ENCODE data around the gene RETSAT. TPM values are rescaled to one million over a fixed set of nuclear protein-coding genes. Genes with fewer than 3 reads are reported as not detected.
"Not testable (repeated sequence)": the region's sequence is repeated elsewhere in the genome, so short reads cannot be mapped to it uniquely, and the experiment has no call there.

The RETSAT gene
- total and polyA plus RNA-seq, 7 donors: 26.5 to 112 (median 36.5) TPM

DNA sequence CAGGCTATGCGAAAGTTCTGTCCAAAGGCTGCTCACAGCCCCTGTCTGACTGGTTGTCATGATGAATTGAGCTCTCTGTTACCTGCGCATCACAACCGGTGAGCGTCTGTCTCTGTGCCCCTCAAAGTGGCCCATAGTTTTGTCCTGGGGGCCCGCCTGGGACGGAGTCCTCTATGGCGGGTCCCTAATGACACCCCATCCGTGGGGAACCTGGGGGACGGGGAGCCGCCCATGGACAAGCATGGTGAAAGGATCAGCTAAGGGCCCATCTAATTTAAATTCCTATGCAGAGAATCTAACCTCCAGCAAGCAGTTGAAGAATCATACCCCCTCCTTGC lies 714 bp upstream of the RETSAT start:
- 7 to 18% methylated on average over 10 of the region's 10 CpGs for WGBS, 2 donors
- Histone ChIP-seq H3K9me3 (no peaks in the 10 kb centered on the region), H3K36me3 (peaks cover 8 to 53% (median 19%) of the 10 kb centered on the region in 4 donors), H3K4me1 (peaks cover 0 to 44% (median 27%) of the 10 kb centered on the region in 4 donors), H3K27ac (peak overlapping the region; percentile 80 to 88 (median 84)), H3K27me3 (no peaks in the 10 kb centered on the region), H3K4me3 (peak overlapping the region; percentile 56 to 83 (median 64))
- intact Hi-C loops (cut with DNase I): loop anchor here (10.0 kb wide), 1 partner anchor 750 kb away; the partner anchor contains the start of genes POLR1A and PTCD3
- TF ChIP-seq, protein P1, sequence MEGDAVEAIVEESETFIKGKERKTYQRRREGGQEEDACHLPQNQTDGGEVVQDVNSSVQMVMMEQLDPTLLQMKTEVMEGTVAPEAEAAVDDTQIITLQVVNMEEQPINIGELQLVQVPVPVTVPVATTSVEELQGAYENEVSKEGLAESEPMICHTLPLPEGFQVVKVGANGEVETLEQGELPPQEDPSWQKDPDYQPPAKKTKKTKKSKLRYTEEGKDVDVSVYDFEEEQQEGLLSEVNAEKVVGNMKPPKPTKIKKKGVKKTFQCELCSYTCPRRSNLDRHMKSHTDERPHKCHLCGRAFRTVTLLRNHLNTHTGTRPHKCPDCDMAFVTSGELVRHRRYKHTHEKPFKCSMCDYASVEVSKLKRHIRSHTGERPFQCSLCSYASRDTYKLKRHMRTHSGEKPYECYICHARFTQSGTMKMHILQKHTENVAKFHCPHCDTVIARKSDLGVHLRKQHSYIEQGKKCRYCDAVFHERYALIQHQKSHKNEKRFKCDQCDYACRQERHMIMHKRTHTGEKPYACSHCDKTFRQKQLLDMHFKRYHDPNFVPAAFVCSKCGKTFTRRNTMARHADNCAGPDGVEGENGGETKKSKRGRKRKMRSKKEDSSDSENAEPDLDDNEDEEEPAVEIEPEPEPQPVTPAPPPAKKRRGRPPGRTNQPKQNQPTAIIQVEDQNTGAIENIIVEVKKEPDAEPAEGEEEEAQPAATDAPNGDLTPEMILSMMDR (IDR thresholded peaks at IDR 0.05): no peak
- TF ChIP-seq EP300 (IDR thresholded peaks at IDR 0.05): no peak
- no peak for DNase-seq

DNA sequence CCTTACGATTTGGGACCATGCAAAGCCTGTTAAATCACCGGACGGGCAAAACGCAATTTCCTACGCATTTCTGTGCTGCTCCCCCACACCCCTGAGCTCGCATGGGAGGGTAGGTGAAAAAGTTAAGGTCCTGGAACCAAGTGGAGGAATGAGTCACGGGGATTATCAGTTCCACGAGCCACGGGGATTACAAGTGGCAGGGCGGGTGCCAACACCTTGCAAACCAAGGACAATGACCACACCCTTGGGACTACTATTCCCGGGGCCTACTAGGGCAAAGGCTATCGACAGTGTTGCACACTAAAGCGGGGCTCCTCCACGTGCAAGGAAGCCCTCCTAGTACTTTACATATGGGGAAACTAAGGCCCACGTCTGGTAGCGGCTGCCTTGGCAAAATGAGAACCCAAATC lies 447 bp downstream of the RETSAT start:
- Histone ChIP-seq H3K4me3 (peak overlapping the region; percentile 56 to 83 (median 64)), H3K9me3 (no peaks in the 10 kb centered on the region), H3K4me1 (peaks cover 0 to 44% (median 27%) of the 10 kb centered on the region in 4 donors), H3K27ac (peak overlapping the region; percentile 80 to 88 (median 84)), H3K36me3 (peaks cover 11 to 54% (median 29%) of the 10 kb centered on the region in 4 donors), H3K27me3 (no peaks in the 10 kb centered on the region)
- 3 to 34% methylated on average over 16 of the region's 16 CpGs for WGBS, 2 donors
- DNase-seq: peak; percentile 79
- TF ChIP-seq POLR2AphosphoS5 (IDR thresholded peaks at IDR 0.05) (no peak), POLR2A (IDR thresholded peaks at IDR 0.05) (no peak), EP300 (IDR thresholded peaks at IDR 0.05) (no peak)
- TF ChIP-seq, protein P1 (IDR thresholded peaks at IDR 0.05): no peak
- intact Hi-C loops (cut with DNase I): loop anchor here (1.0 to 10.0 kb wide), 2 partner anchors 185 to 751 kb away; partner anchors contain the start of genes MAT2A, POLR1A and PTCD3

DNA sequence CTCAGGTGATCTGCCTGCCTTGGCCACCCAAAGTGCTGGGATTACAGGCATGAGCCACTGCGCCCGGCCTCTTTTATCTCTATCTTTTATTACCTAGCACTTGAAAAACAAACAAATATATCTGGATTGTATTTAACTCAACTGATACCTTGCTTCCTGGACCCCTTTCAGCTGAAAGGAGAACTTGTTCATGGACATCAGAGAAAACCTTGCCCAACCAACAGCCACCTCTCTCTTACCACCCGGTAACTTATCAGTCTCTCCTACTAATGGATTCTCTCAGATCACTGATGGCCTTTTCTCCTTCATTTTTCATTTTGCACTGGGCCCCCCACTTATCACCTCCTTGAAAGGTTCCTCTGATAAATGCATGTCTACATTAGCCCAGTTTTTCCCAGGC lies 6.7 kb downstream of the RETSAT start:
- intact Hi-C loops (cut with DNase I): no loop called here
- WGBS, 2 donors: 23 to 74% methylated on average over 3 of the region's 3 CpGs
- TF ChIP-seq POLR2AphosphoS5 (IDR thresholded peaks at IDR 0.05) (no peak), POLR2A (IDR thresholded peaks at IDR 0.05) (no peak), EP300 (IDR thresholded peaks at IDR 0.05) (no peak)
- TF ChIP-seq, protein P1 (IDR thresholded peaks at IDR 0.05): no peak
- Histone ChIP-seq H3K27ac (no peak overlapping the region), H3K27me3 (no peaks in the 10 kb centered on the region), H3K9me3 (no peaks in the 10 kb centered on the region), H3K4me3 (no peak overlapping the region), H3K4me1 (peaks cover 0 to 3% (median 2%) of the 10 kb centered on the region in 4 donors), H3K36me3 (peaks cover 11 to 85% (median 42%) of the 10 kb centered on the region in 4 donors)
- no peak for DNase-seq

DNA sequence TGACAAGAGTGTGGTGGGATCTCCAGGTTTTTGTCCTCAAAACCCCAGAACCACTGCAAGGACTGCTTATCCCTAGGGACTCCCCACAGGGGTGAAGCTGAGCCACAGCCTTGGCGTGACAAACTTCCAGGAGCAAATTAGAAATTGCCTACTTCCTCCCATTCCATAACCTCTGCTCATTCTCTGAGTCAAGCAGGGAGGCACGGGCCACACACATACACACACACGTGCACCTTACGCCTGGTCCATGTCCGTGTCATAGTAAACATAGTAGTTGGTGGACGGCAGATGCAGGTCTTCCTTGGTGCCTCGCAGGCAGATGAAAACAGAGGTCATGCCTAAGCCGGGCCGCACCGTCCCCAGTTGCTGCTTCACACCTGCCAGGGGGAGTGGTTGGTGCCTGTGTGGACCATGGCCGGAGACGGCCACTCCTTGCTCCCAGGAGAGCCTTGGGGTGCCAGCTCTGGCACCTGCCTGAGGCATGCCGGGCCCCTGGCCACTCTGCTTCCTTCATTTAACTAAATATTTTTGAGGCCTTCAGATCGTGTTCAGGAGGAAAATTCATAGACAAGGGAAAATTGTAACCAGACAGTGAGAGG lies 9.9 kb downstream of the RETSAT start:
- H3K4me3 ChIP-seq: no peak overlapping the region
- no peaks in the 10 kb centered on the region for H3K27me3 ChIP-seq
- DNase-seq: no peak
- no peak overlapping the region for H3K27ac ChIP-seq
- 71 to 89% methylated on average over 14 of the region's 14 CpGs for WGBS, 2 donors
- intact Hi-C loops (cut with DNase I): no loop called here
- no peak for TF ChIP-seq POLR2A (IDR thresholded peaks at IDR 0.05)
- TF ChIP-seq EP300 (IDR thresholded peaks at IDR 0.05): no peak
- no peak for TF ChIP-seq POLR2AphosphoS5 (IDR thresholded peaks at IDR 0.05)
- TF ChIP-seq, protein P1 (IDR thresholded peaks at IDR 0.05): no peak
- peaks cover 0 to 62% (median 23%) of the 10 kb centered on the region in 4 donors for H3K36me3 ChIP-seq
- H3K9me3 ChIP-seq: no peaks in the 10 kb centered on the region
- no peaks in the 10 kb centered on the region for H3K4me1 ChIP-seq

DNA sequence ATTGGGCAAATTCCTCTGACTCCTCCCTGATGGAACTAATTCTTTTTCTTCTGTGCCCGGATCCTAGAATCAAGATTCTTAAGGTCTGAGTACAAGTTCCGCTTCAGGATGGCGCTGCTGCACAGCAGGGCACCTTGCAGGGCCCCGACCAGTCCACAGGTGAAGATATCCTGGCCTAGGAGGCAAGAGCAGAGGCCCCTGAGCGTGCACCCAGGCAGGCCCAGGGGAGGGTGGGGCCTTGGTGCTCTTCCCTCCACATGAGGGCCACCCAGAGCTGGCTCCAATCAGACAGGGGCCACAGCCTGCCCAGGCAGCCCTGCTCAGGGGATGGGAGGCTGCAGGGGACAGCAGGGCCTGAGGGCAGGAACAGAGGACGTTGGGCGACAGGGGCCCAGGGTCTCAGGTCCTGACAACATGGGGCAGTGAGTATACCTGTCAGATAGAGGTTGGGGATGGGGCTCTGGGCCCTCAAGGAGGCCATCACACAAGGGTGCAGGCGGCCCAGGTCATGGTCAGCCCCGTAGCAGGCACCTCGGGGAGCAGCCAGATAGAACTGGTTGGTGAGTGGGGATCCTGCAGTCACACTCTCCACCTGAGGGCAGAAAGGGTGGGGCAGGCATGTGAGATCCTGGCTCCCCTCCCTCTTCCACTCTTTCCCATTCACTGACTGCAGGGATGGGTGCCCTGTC lies 11.0 kb downstream of the RETSAT start:
- H3K36me3 ChIP-seq: peaks cover 0 to 55% (median 19%) of the 10 kb centered on the region in 4 donors
- 93 to 94% methylated on average over 10 of the region's 10 CpGs for WGBS, 2 donors
- intact Hi-C loops (cut with DNase I): not testable (repeated sequence)

More for the DNA sequence above, 11.0 kb downstream of the RETSAT start:
- not testable (repeated sequence) for H3K9me3 ChIP-seq, H3K27ac ChIP-seq, H3K27me3 ChIP-seq, DNase-seq, H3K4me1 ChIP-seq, H3K4me3 ChIP-seq

All from sigmoid colon (tissue), 7 donors.